SH-SY5Y (cell line): ENCODE results near the gene RAVER2.

ENCODE experiments used
- GATA2 ChIP-seq: IDR thresholded peaks from 2 replicates; pipeline ENCODE4 v1.6.1; 2011; ENCODE audit warnings: mild to moderate bottlenecking, low read depth, low read length
- GATA3 ChIP-seq: IDR thresholded peaks from 2 replicates; pipeline ENCODE4 v1.6.1; 2011; ENCODE audit warnings: low read depth, mild to moderate bottlenecking, low read length, moderate library complexity

DNA sequence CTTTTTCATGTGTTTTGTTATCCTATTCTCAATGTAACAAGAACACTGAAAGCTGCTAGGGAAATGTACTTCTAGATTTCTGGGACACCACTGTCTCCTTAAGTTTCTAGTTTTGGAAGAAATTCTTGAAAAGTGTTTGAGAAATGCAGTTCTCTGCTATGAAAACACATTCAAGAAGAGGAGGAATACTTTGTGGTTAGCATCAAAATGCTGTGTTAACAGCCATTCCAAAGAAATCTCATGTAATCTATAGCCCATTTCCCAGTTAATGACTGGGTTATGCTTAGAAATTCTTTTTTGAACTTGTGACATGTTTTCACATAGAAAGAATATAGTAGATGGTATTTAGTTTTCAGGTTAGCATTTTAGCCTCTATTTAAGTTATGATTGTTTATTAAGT, 6.0 kb downstream of the RAVER2 start:
- TF ChIP-seq GATA2 (no peak), GATA3 (no peak)
